NK-92 (cell line): ENCODE measurements around the gene DLGAP1.
"Not testable (repeated sequence)": the region's sequence is repeated elsewhere in the genome, so short reads cannot be mapped to it uniquely, and the experiment has no call there.

ENCODE experiments used
- DNase-seq: peaks from one replicate; lab custom pipeline; 2025; ENCODE audit not compliant: unreplicated experiment; lab: John Stamatoyannopoulos, UW

The DLGAP1 gene

GRCh38 chr18:4101009-4101408, 354.1 kb downstream of the DLGAP1 start:
- DNase-seq, result no peak

- no peak for DNase-seq
These were observed 358.6 kb downstream of the DLGAP1 start for GRCh38 chr18:4096486-4096885.

- DNase-seq, result no peak
These were observed 361.4 kb downstream of the DLGAP1 start for GRCh38 chr18:4093676-4094075.

GRCh38 chr18:4084382-4084900, 370.7 kb downstream of the DLGAP1 start:
- no peak for DNase-seq

GRCh38 chr18:4078246-4078645, 376.9 kb downstream of the DLGAP1 start:
- no peak for DNase-seq

GRCh38 chr18:4077721-4078120, 377.4 kb downstream of the DLGAP1 start:
- DNase-seq, result no peak

GRCh38 chr18:4077204-4077603, 377.9 kb downstream of the DLGAP1 start:
- no peak for DNase-seq

GRCh38 chr18:4074647-4075046, 380.5 kb downstream of the DLGAP1 start:
- no peak for DNase-seq

GRCh38 chr18:4069183-4069582, 385.9 kb downstream of the DLGAP1 start:
- DNase-seq, result no peak

GRCh38 chr18:4068552-4069158, 386.5 kb downstream of the DLGAP1 start:
- DNase-seq, result no peak

- no peak for DNase-seq
These were observed 391.6 kb downstream of the DLGAP1 start for GRCh38 chr18:4063545-4063944.

GRCh38 chr18:4060427-4061281, 394.5 kb downstream of the DLGAP1 start:
- DNase-seq, result no peak

- no peak for DNase-seq
These were observed 396.9 kb downstream of the DLGAP1 start for GRCh38 chr18:4058179-4058578.

GRCh38 chr18:4040391-4041092, 414.6 kb downstream of the DLGAP1 start:
- DNase-seq, result no peak

- DNase-seq, result no peak
These were observed 419.6 kb downstream of the DLGAP1 start for GRCh38 chr18:4035521-4035920.

- not testable (repeated sequence) for DNase-seq
These were observed 420.3 kb downstream of the DLGAP1 start for GRCh38 chr18:4034815-4035214.

GRCh38 chr18:4026542-4026941, 428.6 kb downstream of the DLGAP1 start:
- DNase-seq, result no peak

GRCh38 chr18:4024702-4025101, 430.4 kb downstream of the DLGAP1 start:
- DNase-seq, result no peak

- DNase-seq, result not testable (repeated sequence)
These were observed 432.4 kb downstream of the DLGAP1 start for GRCh38 chr18:4022749-4023148.

GRCh38 chr18:4020026-4020425, 435.1 kb downstream of the DLGAP1 start:
- no peak for DNase-seq

- no peak for DNase-seq
These were observed 437.6 kb downstream of the DLGAP1 start for GRCh38 chr18:4017480-4017879.
